CD4-positive, alpha-beta T cell (primary cell): ENCODE data around the gene ASCC3. TPM values are rescaled to one million over a fixed set of nuclear protein-coding genes. Genes with fewer than 3 reads are reported as not detected.
A peak's percentile ranks its signal among the peaks of the same experiment; 100 is the strongest.

Experiments used
- ATAC-seq: fragments of 200-7000 bp; cut with Tn5 transposase; one replicate; pipeline ENCODE4 v1.10.0; 2022; ENCODE audit warnings: mild to moderate bottlenecking; ENCODE audit not compliant: poor library complexity
- CTCF ChIA-PET: fragments of 350-600 bp; sonication (Branson Sonifier 250); formaldehyde crosslinking; loops from one replicate; lab custom pipeline; 2021; ENCODE audit warnings: antibody characterized with exemption, inconsistent platforms; lab: Charles Lee
- POLR2A ChIA-PET: fragments of 350-600 bp; sonication (Branson Sonifier 250); formaldehyde crosslinking; loops from one replicate; lab custom pipeline; 2021; ENCODE audit warnings: antibody characterized with exemption, inconsistent platforms; lab: Charles Lee
- DNase-seq, 14 experiments: peaks; one replicate each; pipeline ENCODE4 v3.0.0-alpha.2; 2013 to 2020; ENCODE audit warnings: mixed read lengths in 2 of 14
- H3K27ac ChIP-seq, 2 donors: one replicate each; pipeline versions ENCODE4 v1.5.1 to v1.7.0; 2013; ENCODE audit warnings: low read length in 2 of 2, low read depth in 1 of 2, mild to moderate bottlenecking in 1 of 2
- H3K27me3 ChIP-seq, 2 experiments: 1 replicate in 1 of 2; 2 replicates in 1 of 2; pipeline versions ENCODE4 v1.6.1 to v1.7.0; 2013; ENCODE audit warnings: low read length in 2 of 2, control low read depth in 1 of 2, mild to moderate bottlenecking in 1 of 2, moderate library complexity in 1 of 2; ENCODE audit not compliant: insufficient read depth in 2 of 2, control insufficient read depth in 1 of 2
- H3K36me3 ChIP-seq: one replicate; pipeline ENCODE4 v1.6.1; 2013; ENCODE audit warnings: low read length, control low read depth; ENCODE audit not compliant: insufficient read depth
- H3K4me1 ChIP-seq: one replicate; pipeline ENCODE4 v1.6.1; 2013; ENCODE audit warnings: low read length, control low read depth; ENCODE audit not compliant: insufficient read depth
- H3K4me3 ChIP-seq: one replicate; pipeline ENCODE4 v1.5.1; 2013; ENCODE audit warnings: mild to moderate bottlenecking, low read length, moderate library complexity
- H3K9me3 ChIP-seq, 2 experiments: 1 replicate in 1 of 2; 2 replicates in 1 of 2; pipeline versions ENCODE4 v1.6.1 to v1.7.0; 2013; ENCODE audit warnings: low read length in 2 of 2, mild to moderate bottlenecking in 2 of 2, control low read depth in 1 of 2, moderate library complexity in 1 of 2; ENCODE audit not compliant: control insufficient read depth in 1 of 2, insufficient read depth in 1 of 2
- H3K27ac Mint-ChIP-seq: one replicate; pipeline ENCODE4 v1.8.0; 2020; ENCODE audit warnings: mixed read lengths
- H3K27me3 Mint-ChIP-seq: one replicate; pipeline ENCODE4 v1.8.0; 2021; ENCODE audit warnings: mixed read lengths
- H3K36me3 Mint-ChIP-seq: one replicate; pipeline ENCODE4 v1.8.0; 2021; ENCODE audit warnings: low read depth, mixed read lengths
- H3K4me1 Mint-ChIP-seq: one replicate; pipeline ENCODE4 v1.8.0; 2021; ENCODE audit warnings: low read depth, mixed read lengths
- H3K4me3 Mint-ChIP-seq: one replicate; pipeline ENCODE4 v1.8.0; 2020; ENCODE audit warnings: mild to moderate bottlenecking, mixed read lengths
- H3K9me3 Mint-ChIP-seq: one replicate; pipeline ENCODE4 v1.8.0; 2020; ENCODE audit warnings: mixed read lengths
- intact Hi-C, 2 experiments: fragments of 100-400 bp; cut with DNase I in 1 of 2; cut with micrococcal nuclease in 1 of 2; formaldehyde crosslinking; loops; one replicate each; pipeline versions ENCODE4 v1.15.1 to v1.9.0; 2023 to 2025; cut with DNase I, micrococcal nuclease
- total RNA-seq, 174 experiments: library from RNA in 2 of 174; stranded (reverse) in 2 of 174; gene quantifications; one replicate each; pipeline ENCODE4 v1.2.3 and lab custom pipeline; 2021 to 2026
- TF ChIP-seq, protein P1 (sequence below): fragments of 200-600 bp; IDR thresholded peaks from one replicate; pipeline ENCODE4 v1.8.0; 2022; ENCODE audit warnings: antibody characterized with exemption, mild to moderate bottlenecking

ASCC3 gene
- total RNA-seq, 2 experiments from 2014 or later = 28.9 to 30.4 TPM

DNA sequence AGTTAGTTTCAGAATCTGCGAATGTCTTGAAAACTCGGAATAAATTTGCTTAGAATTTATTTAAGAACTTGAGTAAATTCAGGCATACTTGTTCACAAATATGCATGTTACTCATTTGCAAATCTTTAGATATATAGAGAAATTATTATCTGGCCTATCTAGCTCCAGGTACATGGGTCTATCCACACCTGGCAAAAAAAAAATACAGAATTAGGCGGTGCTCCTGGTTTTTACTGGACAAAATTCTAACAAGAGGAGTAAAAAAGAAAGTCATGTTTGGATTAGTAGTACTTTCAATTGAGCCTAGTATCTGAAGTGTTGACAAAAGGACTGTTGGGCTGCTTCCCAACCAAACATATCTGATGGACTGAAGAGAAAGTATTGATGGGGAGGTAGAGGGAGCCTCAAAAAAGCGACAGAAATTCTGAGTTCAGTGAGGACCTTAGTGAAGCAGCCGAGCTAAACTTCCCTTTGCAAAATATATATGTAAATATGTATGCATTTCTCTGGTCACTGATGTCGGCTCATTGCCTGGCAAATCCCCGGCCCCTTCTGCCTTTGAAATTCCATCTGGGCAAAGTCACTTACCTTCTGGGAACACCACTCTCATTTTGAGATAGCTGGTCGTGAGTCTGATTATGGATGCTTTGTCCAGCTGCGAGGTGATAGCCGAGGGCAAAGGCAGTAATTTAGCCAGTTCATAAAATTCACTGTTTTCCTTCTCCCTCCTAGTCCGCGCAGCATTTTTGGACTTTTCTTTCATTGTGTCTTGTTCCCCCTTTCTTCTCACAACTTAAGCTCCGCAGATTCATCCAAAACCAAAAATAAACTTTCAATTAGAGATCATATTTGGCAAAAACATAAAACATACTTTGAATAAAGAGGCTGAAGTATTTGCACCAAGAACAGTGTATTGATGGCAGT, 418.2 kb downstream of the ASCC3 start:
- CTCF ChIA-PET = interaction anchor here (0.7 kb wide), 1 partner anchor 874 kb away, joined by 3 read pairs; no protein-coding TSS in a partner anchor
- peaks cover 94% of the 10 kb centered on the region for H3K27me3 Mint-ChIP-seq
- ATAC-seq = no peak
- intact Hi-C loops = loop anchor here (10.0 kb wide), 2 partner anchors 848 to 868 kb away; no protein-coding TSS in a partner anchor
- Histone ChIP-seq H3K27me3 (peaks cover 95 to 98% of the 10 kb centered on the region in 2 experiments), H3K27ac (no peak overlapping the region), H3K4me1 (peaks cover 41% of the 10 kb centered on the region), H3K4me3 (no peak overlapping the region), H3K36me3 (no peaks in the 10 kb centered on the region), H3K9me3 (peaks cover 50 to 53% of the 10 kb centered on the region in 2 experiments)
- H3K36me3 Mint-ChIP-seq = no peaks in the 10 kb centered on the region
- H3K4me1 Mint-ChIP-seq = peaks cover 32% of the 10 kb centered on the region
- no peak overlapping the region for H3K4me3 Mint-ChIP-seq
- POLR2A ChIA-PET = no interaction called here
- TF ChIP-seq, protein P1, sequence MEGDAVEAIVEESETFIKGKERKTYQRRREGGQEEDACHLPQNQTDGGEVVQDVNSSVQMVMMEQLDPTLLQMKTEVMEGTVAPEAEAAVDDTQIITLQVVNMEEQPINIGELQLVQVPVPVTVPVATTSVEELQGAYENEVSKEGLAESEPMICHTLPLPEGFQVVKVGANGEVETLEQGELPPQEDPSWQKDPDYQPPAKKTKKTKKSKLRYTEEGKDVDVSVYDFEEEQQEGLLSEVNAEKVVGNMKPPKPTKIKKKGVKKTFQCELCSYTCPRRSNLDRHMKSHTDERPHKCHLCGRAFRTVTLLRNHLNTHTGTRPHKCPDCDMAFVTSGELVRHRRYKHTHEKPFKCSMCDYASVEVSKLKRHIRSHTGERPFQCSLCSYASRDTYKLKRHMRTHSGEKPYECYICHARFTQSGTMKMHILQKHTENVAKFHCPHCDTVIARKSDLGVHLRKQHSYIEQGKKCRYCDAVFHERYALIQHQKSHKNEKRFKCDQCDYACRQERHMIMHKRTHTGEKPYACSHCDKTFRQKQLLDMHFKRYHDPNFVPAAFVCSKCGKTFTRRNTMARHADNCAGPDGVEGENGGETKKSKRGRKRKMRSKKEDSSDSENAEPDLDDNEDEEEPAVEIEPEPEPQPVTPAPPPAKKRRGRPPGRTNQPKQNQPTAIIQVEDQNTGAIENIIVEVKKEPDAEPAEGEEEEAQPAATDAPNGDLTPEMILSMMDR = no peak
- DNase-seq = no peak
- H3K27ac Mint-ChIP-seq = no peak overlapping the region
- peaks cover 6% of the 10 kb centered on the region for H3K9me3 Mint-ChIP-seq

DNA sequence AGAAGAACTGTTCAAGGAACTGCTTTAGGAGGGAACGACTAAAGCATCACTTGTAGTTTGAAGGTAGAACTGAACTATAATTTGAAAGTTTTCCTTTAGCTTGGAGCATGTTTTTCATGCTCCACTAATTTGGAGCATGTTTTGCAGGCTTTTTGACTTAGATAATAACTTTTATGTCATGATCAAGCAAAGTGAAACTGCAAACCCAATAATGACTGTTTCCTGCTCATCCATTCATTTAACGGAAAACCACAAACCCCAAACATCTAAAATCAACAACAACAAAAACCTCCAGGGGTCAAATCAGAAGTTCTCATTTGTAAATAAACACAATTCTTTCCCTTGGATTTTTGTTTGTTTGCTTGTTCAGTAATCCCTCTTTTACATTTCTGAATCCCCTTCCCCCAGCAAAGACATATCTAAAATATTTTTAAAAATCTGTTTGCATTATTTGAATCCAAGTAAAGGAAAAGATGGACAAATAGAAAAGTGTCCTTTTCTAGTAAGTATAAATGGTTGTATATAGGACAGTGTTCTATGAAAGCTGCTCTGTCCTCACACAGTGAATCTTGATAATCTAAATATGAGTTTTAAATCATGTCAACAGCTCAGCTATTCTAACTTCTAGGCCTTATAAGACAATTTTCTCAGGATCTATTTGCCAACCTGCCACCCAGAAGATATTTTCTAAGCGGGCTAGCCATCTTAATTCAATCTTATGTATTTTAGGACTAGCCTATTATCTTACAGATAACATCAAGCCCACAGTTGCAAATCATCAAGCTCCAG, 419.0 kb downstream of the ASCC3 start:
- no peak for ATAC-seq
- Histone ChIP-seq H3K36me3 (no peaks in the 10 kb centered on the region), H3K27ac (no peak overlapping the region), H3K27me3 (peaks cover 95 to 98% of the 10 kb centered on the region in 2 experiments), H3K9me3 (peaks cover 48 to 53% of the 10 kb centered on the region in 2 experiments), H3K4me3 (no peak overlapping the region), H3K4me1 (peaks cover 38% of the 10 kb centered on the region)
- Mint-ChIP-seq H3K9me3 (peaks cover 5% of the 10 kb centered on the region), H3K36me3 (no peaks in the 10 kb centered on the region), H3K27me3 (peaks cover 85% of the 10 kb centered on the region), H3K4me1 (peaks cover 27% of the 10 kb centered on the region), H3K27ac (no peak overlapping the region), H3K4me3 (no peak overlapping the region)
- DNase-seq = peak in 1 of 14 experiments; percentile 30
- TF ChIP-seq, protein P1 = no peak
- ChIA-PET POLR2A (no interaction called here), CTCF (interaction anchor here (0.7 kb wide), 1 partner anchor 873 kb away, joined by 3 read pairs; no protein-coding TSS in a partner anchor)
- intact Hi-C loops = loop anchor here (10.0 kb wide), 2 partner anchors 847 to 867 kb away; no protein-coding TSS in a partner anchor

DNA sequence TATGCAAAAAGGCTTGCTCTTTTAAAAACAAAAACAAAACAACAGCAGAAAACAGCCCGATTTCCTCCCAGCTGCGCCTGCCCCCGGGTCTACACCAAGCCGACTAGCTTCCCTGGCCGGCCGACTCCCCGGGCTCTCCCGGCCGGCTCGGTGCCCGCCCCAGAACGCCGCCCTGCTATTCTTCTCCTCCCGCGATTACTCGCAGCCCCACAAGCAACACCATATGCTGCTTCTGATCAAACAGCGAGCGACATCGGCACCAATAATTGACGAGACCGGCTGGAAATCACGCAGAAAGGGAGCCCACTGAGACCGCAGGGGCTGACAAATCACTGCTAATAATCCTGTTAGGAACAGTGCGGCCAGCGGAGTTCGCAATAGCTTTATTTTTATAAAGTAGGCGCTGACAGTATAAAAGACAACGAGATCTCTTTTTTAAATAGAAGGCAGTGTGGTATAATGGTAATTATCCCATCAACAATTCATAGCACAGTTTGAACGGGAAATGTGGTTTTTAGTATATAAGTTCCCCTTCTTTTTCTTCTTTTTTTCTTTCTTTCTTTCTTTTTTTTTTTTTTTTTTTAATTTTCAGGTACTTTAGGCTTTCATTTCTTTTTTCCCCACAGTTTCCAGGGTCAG, 419.7 kb downstream of the ASCC3 start:
- no peaks in the 10 kb centered on the region for H3K36me3 Mint-ChIP-seq
- intact Hi-C loops = loop anchor here (10.0 kb wide), 2 partner anchors 847 to 867 kb away; no protein-coding TSS in a partner anchor
- ChIA-PET CTCF (no interaction called here), POLR2A (no interaction called here)
- Histone ChIP-seq H3K4me1 (peaks cover 31% of the 10 kb centered on the region), H3K4me3 (no peak overlapping the region), H3K36me3 (no peaks in the 10 kb centered on the region), H3K27ac (no peak overlapping the region), H3K27me3 (peaks cover 95 to 98% of the 10 kb centered on the region in 2 experiments), H3K9me3 (peaks cover 49 to 53% of the 10 kb centered on the region in 2 experiments)
- ATAC-seq (no peak), DNase-seq (no peak)
- H3K4me3 Mint-ChIP-seq = no peak overlapping the region
- H3K27me3 Mint-ChIP-seq = peaks cover 78% of the 10 kb centered on the region
- TF ChIP-seq, protein P1 = no peak
- peaks cover 6% of the 10 kb centered on the region for H3K9me3 Mint-ChIP-seq
- H3K4me1 Mint-ChIP-seq = peaks cover 20% of the 10 kb centered on the region
- H3K27ac Mint-ChIP-seq = no peak overlapping the region
